Mesothelial cell of epicardium (in vitro differentiated cells): ENCODE results near the gene RND2. TPM values are rescaled to one million over a fixed set of nuclear protein-coding genes. Genes with fewer than 3 reads are reported as not detected.
A peak's percentile ranks its signal among the peaks of the same experiment; 100 is the strongest.

Experiments used
- DNase-seq, 2 experiments: peaks; one replicate each; pipeline ENCODE4 v3.0.0; 2021; ENCODE audit warnings: low spot score in 2 of 2; ENCODE audit not compliant: unreplicated experiment in 2 of 2
- H3K27ac Mint-ChIP-seq: 2 replicates; pipeline ENCODE4 v1.8.0; 2021; ENCODE audit warnings: mixed read lengths
- H3K27me3 Mint-ChIP-seq: 2 replicates; pipeline ENCODE4 v1.8.0; 2021; ENCODE audit warnings: low read depth, mixed read lengths
- H3K36me3 Mint-ChIP-seq: 2 replicates; pipeline ENCODE4 v1.8.0; 2021; ENCODE audit warnings: mixed read lengths
- H3K4me1 Mint-ChIP-seq: 2 replicates; pipeline ENCODE4 v1.8.0; 2021; ENCODE audit warnings: mixed read lengths
- H3K4me3 Mint-ChIP-seq: 2 replicates; pipeline ENCODE4 v1.8.0; 2021; ENCODE audit warnings: mild to moderate bottlenecking, moderate library complexity, mixed read lengths
- H3K9me3 Mint-ChIP-seq: 2 replicates; pipeline ENCODE4 v1.8.0; 2021; ENCODE audit warnings: mixed read lengths
- CTCF ChIP-seq: fragments of 200-600 bp; sonication (generic); IDR thresholded peaks from one replicate; pipeline ENCODE4 v1.5.0; 2021; ENCODE audit warnings: antibody characterized with exemption; ENCODE audit not compliant: unreplicated experiment
- total RNA-seq: library from RNA; stranded (reverse); gene quantifications from 3 replicates; pipeline ENCODE4 v1.2.1, GENCODE V29; 2021

Gene RND2
- total RNA-seq, 1 donor from 2014 or later = 8.7 TPM

GRCh38 chr17:43025290-43025657, 243 bp downstream of the RND2 start:
- TF ChIP-seq CTCF = no peak
- H3K4me3 Mint-ChIP-seq = peak overlapping the region; percentile 77
- no peaks in the 10 kb centered on the region for H3K9me3 Mint-ChIP-seq
- peak overlapping the region; percentile 72 for H3K27ac Mint-ChIP-seq
- no peaks in the 10 kb centered on the region for H3K36me3 Mint-ChIP-seq
- peaks cover 18% of the 10 kb centered on the region for H3K4me1 Mint-ChIP-seq
- DNase-seq = no peak
- H3K27me3 Mint-ChIP-seq = no peaks in the 10 kb centered on the region

GRCh38 chr17:43025766-43026537, 921 bp downstream of the RND2 start:
- peak overlapping the region; percentile 67 for H3K27ac Mint-ChIP-seq
- no peak for DNase-seq

DNA sequence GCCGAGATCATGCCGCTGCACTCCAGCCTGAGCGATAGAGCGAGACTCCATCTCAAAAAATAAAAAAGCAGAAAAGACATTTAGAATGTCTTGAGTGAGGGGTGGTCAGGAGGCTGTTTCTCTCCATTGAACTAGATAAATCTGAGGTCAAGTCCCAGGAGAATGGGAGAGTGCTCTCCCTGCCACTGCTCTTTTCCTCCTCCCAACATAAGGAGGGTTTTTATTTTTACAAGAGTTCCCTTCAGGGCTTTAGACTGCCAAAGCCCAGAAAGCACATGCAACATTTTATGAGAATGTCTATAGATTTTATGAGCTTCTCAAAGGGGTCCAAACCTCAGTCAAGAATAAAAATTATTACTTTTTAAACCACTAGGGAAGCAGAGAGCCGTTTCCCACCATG, 1.6 kb downstream of the RND2 start:
- DNase-seq = no peak
- TF ChIP-seq CTCF = no peak
- Mint-ChIP-seq H3K27ac (peak overlapping the region; percentile 67), H3K36me3 (no peaks in the 10 kb centered on the region), H3K9me3 (no peaks in the 10 kb centered on the region), H3K27me3 (no peaks in the 10 kb centered on the region), H3K4me1 (peaks cover 9% of the 10 kb centered on the region), H3K4me3 (peak overlapping the region; percentile 54)

More at GRCh38 chr17:43025766-43026537, 921 bp downstream of the RND2 start:
- Mint-ChIP-seq H3K4me3 (peak overlapping the region; percentile 77), H3K27me3 (no peaks in the 10 kb centered on the region), H3K36me3 (no peaks in the 10 kb centered on the region), H3K9me3 (no peaks in the 10 kb centered on the region), H3K4me1 (peaks cover 13% of the 10 kb centered on the region)
- no peak for TF ChIP-seq CTCF

DNA sequence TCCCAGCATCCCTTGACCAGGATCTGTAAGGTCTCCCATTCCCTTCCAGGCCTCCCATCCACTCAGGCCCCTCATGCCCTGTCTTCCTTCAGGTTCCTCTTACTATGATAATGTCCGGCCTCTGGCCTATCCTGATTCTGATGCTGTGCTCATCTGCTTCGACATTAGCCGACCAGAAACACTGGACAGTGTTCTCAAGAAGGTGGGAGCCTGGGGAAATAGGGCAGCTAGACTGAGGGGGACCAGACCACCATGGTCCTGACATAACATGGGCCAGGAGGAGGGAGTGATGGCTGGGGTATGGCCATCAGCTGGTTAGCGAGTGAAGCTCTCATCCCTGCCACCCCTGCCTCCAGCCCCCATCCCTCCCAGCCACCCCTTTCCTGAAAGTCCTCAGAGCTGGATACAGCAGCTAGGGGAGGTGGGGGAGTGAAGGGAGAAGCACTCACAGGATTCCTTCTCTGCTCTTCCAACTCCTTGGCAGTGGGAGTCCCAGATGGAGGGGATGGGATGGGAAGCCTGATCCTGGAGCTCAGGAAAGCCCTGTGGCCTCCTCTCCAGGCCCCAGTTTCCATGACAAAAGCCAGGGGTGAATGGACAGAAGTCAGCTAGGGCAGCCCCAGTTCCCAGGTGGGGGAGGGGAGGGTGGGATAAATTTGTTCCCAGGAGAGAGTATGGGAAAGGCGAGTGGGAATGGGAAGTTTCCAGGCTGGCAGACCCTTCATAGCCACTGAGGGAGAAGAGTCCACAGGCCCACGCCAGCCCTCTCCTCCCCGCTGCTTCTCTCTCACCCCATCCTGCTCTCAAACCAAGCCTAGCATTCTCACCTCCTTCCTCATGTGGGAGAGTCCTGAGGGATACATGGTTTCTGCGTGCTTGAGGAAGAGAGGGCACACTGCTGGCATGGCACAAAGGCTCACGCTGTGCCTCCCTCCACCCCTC, 2.3 kb downstream of the RND2 start:
- TF ChIP-seq CTCF = no peak
- Mint-ChIP-seq H3K27me3 (no peaks in the 10 kb centered on the region), H3K4me3 (no peak overlapping the region), H3K36me3 (no peaks in the 10 kb centered on the region), H3K9me3 (no peaks in the 10 kb centered on the region), H3K27ac (no peak overlapping the region), H3K4me1 (peaks cover 9% of the 10 kb centered on the region)
- no peak for DNase-seq

DNA sequence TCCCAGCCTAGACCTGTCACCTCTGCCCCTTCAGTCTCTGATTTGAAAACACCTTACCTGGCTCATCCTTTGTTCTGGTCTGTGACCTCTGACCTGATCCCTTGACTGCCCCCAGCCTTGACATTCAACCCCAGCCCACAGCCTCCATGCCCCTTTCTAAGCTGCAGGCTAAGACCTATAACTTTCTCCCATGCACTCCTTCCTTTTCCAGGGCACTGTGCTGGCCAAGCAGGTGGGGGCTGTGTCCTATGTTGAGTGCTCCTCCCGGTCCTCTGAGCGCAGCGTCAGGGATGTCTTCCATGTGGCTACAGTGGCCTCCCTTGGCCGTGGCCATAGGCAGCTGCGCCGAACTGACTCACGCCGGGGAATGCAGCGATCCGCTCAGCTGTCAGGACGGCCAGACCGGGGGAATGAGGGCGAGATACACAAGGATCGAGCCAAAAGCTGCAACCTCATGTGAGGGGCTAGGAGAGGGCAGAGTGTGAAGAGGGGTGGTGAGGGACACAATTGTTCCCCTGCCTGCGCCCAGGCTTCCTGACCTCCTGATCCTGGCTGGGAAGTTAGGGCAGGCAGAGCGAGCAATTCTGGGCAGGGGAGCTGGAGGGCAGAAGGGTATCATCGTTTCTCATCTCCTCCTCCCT, 3.3 kb downstream of the RND2 start:
- Mint-ChIP-seq H3K36me3 (no peaks in the 10 kb centered on the region), H3K9me3 (no peaks in the 10 kb centered on the region), H3K4me3 (no peak overlapping the region), H3K4me1 (peaks cover 9% of the 10 kb centered on the region), H3K27me3 (no peaks in the 10 kb centered on the region), H3K27ac (no peak overlapping the region)
- TF ChIP-seq CTCF = no peak
- no peak for DNase-seq
